ENCODE results near the gene TSPAN9.

TSPAN9 gene

GRCh38 chr12:3262470-3262869 is 185.3 kb downstream of the TSPAN9 start:
- no peaks in the 10 kb centered on the region for H3K9me3 ChIP-seq (ENCODE audit: control insufficient read depth, low read length)
- no peaks in the 10 kb centered on the region for H3K27me3 ChIP-seq (ENCODE audit: control insufficient read depth, insufficient read depth, low read length)
- H3K36me3 ChIP-seq (ENCODE audit: control insufficient read depth, insufficient read depth, low read length): no peaks in the 10 kb centered on the region
- H3K79me2 ChIP-seq: peaks cover 3% of the 10 kb centered on the region
- no peak overlapping the region for H2AFZ ChIP-seq
- H3K4me3 ChIP-seq (ENCODE audit: low read depth, low read length): no peak overlapping the region
- no peak overlapping the region for H3K9ac ChIP-seq
- H3K27ac ChIP-seq: no peak overlapping the region
- no peak overlapping the region for H3K4me2 ChIP-seq (ENCODE audit: low read length)
- no peak for TF ChIP-seq CTCF (IDR thresholded peaks at IDR 0.05)
- no peaks in the 10 kb centered on the region for H3K4me1 ChIP-seq

DNA sequence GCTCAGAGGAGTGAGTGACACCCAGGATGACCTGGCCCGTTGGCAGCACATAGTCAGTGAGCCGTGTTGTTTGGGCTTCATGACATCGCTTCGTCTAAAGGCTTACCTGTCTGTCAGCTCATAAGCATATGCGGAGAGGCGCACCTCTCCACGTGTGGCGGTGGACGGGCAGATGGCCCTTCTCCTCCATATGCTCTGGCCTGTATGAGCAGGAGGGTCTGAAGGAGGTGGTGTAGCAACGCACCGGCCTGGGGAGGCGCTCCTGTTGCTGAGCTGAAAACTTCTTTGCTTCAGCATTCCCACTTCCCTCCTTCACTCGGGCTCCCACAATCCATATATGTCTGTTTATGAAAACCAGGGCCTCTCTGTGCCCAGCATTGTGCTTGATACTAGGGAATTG is 186.1 kb downstream of the TSPAN9 start:
- H3K4me1 ChIP-seq: no peaks in the 10 kb centered on the region
- no peak for TF ChIP-seq CTCF (IDR thresholded peaks at IDR 0.05)

DNA sequence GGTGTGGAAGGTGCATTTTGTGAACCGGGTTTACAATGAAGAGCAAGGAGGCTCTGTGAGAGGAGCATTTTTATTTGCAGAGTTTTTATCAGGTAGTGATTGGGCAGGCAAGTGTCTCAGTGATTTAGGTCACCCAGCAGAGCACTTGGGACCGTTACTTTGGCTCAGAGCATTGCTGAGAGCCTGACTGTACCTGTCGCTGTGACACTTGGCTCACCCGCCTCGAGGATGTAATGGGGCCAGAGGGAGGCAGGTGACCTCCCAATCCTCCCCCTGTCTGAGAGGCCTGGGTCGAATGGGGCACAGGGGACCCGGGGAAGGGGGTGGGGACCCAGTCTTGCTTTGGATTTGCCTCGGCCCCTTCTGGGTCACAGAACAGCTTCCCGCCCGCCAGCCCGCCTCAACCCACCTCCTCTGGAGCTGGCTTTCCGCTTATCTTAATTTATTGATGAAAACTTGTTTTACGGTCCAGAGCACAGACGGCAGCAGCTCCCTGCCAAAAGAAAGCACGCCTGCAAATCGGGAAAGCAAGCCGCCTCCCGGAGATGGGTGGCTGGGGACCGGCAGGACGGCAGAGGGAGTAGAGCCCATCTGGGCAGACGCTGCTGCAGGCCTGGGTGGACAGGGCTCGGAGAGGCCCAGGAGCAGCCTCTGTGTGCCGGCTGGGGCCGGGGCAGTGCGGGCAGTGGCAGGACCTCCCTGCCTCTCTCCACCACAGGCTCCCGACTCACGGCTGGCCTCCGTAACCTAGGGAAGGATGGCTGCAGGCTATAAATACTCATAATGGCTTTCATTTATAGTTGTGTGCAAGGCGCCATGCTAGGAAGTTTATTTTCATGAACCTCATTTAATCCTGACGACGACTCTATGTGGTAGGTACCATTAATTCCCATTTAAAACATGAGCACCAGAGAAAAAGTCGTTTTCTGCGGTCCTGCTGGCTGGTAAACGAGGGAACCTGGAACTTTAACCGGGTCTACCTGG is 187.1 kb downstream of the TSPAN9 start:
- Histone ChIP-seq H3K36me3 (ENCODE audit: control insufficient read depth, insufficient read depth, low read length) (no peaks in the 10 kb centered on the region), H2AFZ (no peak overlapping the region), H3K9ac (no peak overlapping the region), H3K9me3 (ENCODE audit: control insufficient read depth, low read length) (no peaks in the 10 kb centered on the region), H3K4me3 (ENCODE audit: low read depth, low read length) (no peak overlapping the region), H3K27me3 (ENCODE audit: control insufficient read depth, insufficient read depth, low read length) (no peaks in the 10 kb centered on the region), H3K4me1 (no peaks in the 10 kb centered on the region), H3K4me2 (ENCODE audit: low read length) (no peak overlapping the region), H3K27ac (no peak overlapping the region), H3K79me2 (peaks cover 3% of the 10 kb centered on the region)
- no peak for TF ChIP-seq CTCF (IDR thresholded peaks at IDR 0.05)

More for the DNA sequence above, 186.1 kb downstream of the TSPAN9 start:
- Histone ChIP-seq H3K27ac (no peak overlapping the region), H3K79me2 (peaks cover 3% of the 10 kb centered on the region), H2AFZ (no peak overlapping the region), H3K27me3 (ENCODE audit: control insufficient read depth, insufficient read depth, low read length) (no peaks in the 10 kb centered on the region), H3K4me2 (ENCODE audit: low read length) (no peak overlapping the region), H3K4me3 (ENCODE audit: low read depth, low read length) (no peak overlapping the region), H3K9me3 (ENCODE audit: control insufficient read depth, low read length) (no peaks in the 10 kb centered on the region), H3K9ac (no peak overlapping the region), H3K36me3 (ENCODE audit: control insufficient read depth, insufficient read depth, low read length) (no peaks in the 10 kb centered on the region)

- Histone ChIP-seq H3K4me3 (ENCODE audit: low read depth, low read length) (no peak overlapping the region), H3K36me3 (ENCODE audit: control insufficient read depth, insufficient read depth, low read length) (no peaks in the 10 kb centered on the region), H3K9ac (no peak overlapping the region), H3K79me2 (peaks cover 3% of the 10 kb centered on the region), H3K4me1 (no peaks in the 10 kb centered on the region), H3K27me3 (ENCODE audit: control insufficient read depth, insufficient read depth, low read length) (no peaks in the 10 kb centered on the region), H2AFZ (no peak overlapping the region), H3K4me2 (ENCODE audit: low read length) (no peak overlapping the region), H3K9me3 (ENCODE audit: control insufficient read depth, low read length) (no peaks in the 10 kb centered on the region), H3K27ac (no peak overlapping the region)
- no peak for TF ChIP-seq CTCF (IDR thresholded peaks at IDR 0.05)
Measured at GRCh38 chr12:3265406-3265805, 188.2 kb downstream of the TSPAN9 start.
